Fibroblast of lung (primary cell): ENCODE data around the gene UBAP2.

Experiments
- EZH2 ChIP-seq: IDR thresholded peaks from 2 replicates; pipeline ENCODE4 v1.5.1; 2012; ENCODE audit warnings: low read length, control low read depth, mild to moderate bottlenecking; ENCODE audit errors: missing control alignments
- TF ChIP-seq, protein P1 (sequence below), 2 donors: IDR thresholded peaks in 1 of 2; conservative IDR thresholded peaks in 1 of 2; 1 replicate in 1 of 2; 2 replicates in 1 of 2; pipeline ENCODE4 v1.5.1; 2011 to 2012; ENCODE audit warnings: low read length in 2 of 2, control low read depth in 1 of 2, inconsistent platforms in 1 of 2, low read depth in 1 of 2, mild to moderate bottlenecking in 1 of 2

GRCh38 chr9:33931326-33931725, 117.4 kb downstream of the UBAP2 start:
- TF ChIP-seq, protein P1, sequence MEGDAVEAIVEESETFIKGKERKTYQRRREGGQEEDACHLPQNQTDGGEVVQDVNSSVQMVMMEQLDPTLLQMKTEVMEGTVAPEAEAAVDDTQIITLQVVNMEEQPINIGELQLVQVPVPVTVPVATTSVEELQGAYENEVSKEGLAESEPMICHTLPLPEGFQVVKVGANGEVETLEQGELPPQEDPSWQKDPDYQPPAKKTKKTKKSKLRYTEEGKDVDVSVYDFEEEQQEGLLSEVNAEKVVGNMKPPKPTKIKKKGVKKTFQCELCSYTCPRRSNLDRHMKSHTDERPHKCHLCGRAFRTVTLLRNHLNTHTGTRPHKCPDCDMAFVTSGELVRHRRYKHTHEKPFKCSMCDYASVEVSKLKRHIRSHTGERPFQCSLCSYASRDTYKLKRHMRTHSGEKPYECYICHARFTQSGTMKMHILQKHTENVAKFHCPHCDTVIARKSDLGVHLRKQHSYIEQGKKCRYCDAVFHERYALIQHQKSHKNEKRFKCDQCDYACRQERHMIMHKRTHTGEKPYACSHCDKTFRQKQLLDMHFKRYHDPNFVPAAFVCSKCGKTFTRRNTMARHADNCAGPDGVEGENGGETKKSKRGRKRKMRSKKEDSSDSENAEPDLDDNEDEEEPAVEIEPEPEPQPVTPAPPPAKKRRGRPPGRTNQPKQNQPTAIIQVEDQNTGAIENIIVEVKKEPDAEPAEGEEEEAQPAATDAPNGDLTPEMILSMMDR (conservative IDR thresholded peaks at IDR 0.05 in 1 of 2, IDR thresholded peaks at IDR 0.05 in 1 of 2; ENCODE audit: low read depth in 1 of 2, low read length in 2 of 2), result no peak
- TF ChIP-seq EZH2, result no peak
